DMS153 treated with DMSO at 0.1 percent for 48 hours (cell line): ENCODE measurements around the gene TRMT5.

Source experiments
- DNase-seq: peaks from one replicate; lab custom pipeline; 2025; ENCODE audit not compliant: unreplicated experiment; lab: John Stamatoyannopoulos, UW

Gene TRMT5

GRCh38 chr14:60965402-60965801 lies 15.5 kb downstream of the TRMT5 start:
- DNase-seq: no peak

DNA sequence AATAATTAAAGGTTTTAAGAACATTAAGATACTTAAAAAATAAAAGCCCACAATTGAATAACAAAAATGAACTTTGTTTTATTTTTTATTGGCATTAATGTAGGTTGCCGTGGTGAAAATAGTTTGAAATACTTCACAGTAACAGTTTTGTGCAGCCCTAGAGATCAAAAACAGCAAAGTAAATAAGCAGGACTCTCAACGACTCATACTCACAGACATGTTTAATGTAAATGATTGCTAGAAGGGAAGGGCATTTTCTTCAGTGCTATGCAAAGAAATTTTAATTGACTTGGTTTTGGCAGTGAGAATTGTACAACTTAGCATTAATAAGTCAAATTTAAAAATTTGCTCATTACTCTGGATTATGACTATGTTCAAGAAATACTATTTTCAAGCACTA lies 16.0 kb downstream of the TRMT5 start:
- no peak for DNase-seq

GRCh38 chr14:60963761-60964160 lies 17.1 kb downstream of the TRMT5 start:
- no peak for DNase-seq

DNA sequence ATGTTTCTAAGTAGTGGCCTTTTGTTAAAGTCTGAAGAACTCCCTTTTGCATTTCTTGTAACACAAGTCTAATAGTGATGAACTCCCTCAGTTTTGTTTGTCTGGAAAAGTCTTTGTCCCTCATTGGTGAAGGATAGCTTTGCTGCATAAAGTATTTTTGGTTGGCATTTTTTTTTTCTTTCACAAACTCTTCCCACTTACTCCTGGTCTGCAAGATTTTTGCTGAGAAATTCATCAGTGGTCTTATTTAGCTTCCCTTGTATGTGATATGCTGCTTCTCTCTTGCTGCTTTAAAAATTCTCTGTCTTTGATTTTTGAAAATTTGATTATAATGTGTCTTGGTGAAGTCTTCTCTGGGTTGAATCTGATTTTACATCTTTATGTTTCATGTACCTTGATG lies 22.7 kb downstream of the TRMT5 start:
- DNase-seq: no peak

DNA sequence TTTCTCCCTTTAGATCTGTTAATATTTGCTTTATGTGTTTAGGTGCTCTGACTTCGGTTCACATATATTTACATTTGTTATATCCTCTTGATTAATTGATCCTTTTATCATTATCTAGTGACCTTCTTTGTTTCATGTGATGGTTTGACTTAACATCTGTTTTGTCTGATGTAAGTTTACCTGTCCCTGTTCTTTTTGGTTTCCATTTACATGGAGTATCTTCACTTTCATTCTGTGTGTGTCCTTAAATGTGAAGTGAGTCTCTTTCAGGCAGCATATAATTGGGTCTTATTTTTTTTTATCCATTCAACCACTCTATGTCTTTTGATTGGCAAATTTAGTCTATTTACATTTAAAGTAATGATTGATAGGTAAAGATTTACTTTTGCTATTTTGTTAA lies 24.2 kb downstream of the TRMT5 start:
- no peak for DNase-seq

DNA sequence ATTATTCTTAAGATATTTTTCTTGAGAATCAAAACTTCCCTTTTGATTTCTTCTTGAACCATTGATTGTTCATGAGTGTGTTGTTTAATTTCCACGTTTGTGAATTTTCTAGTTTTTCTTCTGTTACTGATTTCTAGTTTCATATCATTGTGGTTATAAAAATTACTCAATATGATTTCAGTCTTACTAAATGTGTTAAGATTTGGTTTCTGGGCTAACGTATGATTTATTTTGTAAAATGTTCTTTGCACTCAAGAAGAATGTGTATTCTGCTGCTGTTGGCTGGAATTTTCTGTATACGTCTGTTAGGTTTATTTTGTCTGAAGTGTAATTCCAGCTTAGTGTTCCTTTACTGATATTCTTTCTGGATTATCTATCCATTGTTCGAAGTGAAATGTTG lies 24.7 kb downstream of the TRMT5 start:
- DNase-seq: no peak

DNA sequence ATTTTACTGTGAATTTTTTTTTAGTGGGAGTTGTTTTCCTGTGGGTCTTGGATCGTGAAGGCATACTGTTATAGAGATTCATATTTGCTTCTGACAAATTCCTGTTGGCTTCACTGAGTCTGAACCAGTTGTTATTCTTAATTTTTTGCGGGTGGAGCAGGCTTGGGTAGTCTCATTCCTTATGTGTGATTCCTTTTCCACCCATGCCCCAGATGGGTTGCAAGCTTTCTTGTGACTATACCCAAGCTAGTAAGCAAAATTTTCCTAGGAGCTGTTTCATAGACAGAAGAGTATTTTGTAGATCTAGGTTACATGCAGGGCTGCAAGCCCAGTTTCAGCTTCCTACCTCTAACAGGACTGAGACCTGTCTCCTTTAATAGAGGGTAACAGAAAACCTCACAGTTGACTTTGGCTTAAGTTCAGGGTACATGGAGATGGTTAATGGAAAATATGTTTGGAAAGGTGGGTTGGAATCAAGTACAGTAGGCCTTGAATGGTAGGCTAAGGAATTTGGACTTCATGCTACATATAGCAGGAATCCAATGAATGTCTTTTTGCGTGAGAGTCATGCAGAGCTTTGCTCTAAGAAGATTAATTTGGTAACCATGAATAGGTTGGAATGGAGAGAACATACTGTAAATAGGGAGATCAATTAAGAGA lies 29.0 kb downstream of the TRMT5 start:
- no peak for DNase-seq

DNA sequence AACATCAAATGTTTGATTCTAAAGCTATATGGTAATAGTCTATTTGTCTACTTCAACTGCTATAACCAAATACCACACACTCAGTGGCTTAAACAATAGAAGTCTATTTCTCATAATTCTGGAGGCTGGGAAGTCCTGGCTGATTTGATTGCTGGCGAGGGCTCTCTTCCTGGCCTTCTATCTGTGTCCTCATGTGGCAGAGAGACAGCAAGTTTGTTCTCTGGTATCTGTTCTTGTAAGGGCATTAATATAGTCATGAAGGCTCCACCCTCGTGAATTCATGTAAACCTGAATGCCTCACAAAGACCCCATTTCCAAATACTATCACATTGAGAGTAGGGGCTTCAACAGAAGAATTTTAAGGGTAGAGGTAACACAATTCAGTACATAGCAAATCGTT lies 34.1 kb downstream of the TRMT5 start:
- DNase-seq: no peak

- no peak for DNase-seq
Measured at GRCh38 chr14:60945984-60946383, 34.9 kb downstream of the TRMT5 start.

GRCh38 chr14:60944204-60944603 lies 36.7 kb downstream of the TRMT5 start:
- DNase-seq: no peak

DNA sequence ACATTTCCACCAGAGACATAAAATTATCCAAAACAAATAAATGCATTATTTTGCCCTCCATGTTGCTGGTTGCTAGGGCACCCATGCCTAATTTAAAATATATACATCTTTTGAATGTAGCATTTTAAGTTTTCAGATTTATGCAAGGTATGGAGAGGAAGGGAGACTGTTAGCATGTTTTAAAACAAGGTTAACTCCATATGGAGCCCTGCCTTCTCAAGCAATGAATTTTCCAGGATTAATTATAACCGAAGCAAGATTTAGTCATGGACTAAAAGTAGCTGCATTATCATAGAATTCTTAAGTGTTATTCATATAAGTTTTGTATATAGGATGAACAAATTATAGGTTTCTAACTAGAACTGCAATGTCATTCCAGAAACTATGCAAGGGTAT lies 37.2 kb downstream of the TRMT5 start:
- no peak for DNase-seq

DNA sequence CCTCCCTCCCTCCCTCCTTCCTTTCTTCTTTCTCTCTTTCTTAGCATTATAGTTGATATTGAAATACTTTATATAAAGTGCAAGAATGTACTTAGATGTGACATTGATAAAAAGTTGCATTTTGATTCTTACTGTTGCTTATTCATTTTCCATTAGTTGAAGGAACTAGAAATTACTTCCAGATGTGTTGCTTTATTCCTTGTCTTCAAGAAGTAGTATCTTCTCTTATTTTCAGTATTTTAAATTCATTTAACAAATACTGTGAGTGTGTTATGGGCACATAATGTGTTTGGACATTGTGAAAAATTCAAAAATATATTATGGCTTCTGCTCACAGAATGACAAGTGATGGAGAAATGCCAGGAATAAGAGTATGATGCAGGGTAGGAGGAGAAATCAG lies 45.6 kb downstream of the TRMT5 start:
- no peak for DNase-seq

- DNase-seq: no peak
Measured at GRCh38 chr14:60933920-60934655, 46.8 kb downstream of the TRMT5 start.

GRCh38 chr14:60931218-60931617 lies 49.7 kb downstream of the TRMT5 start:
- DNase-seq: no peak

DNA sequence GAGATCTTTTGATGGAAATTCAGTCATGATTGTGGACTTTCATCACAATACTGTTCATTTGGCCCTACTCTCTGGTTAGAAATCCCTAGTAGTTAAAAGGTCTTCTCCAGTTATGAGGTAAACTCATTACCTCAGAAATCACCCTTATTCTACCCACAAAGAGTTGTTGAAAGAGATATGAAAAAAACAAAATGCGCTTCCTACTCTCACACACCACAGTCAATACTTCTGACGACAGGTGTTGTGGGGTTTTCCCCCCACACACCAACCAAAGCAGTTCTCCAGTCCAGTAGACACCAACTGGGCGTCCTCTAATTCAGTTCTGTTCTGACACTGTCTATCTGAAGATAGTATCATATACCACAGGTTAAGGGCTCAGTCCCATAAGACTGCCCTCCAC lies 54.9 kb downstream of the TRMT5 start:
- no peak for DNase-seq

- no peak for DNase-seq
Measured at GRCh38 chr14:60925286-60925685, 55.6 kb downstream of the TRMT5 start.

DNA sequence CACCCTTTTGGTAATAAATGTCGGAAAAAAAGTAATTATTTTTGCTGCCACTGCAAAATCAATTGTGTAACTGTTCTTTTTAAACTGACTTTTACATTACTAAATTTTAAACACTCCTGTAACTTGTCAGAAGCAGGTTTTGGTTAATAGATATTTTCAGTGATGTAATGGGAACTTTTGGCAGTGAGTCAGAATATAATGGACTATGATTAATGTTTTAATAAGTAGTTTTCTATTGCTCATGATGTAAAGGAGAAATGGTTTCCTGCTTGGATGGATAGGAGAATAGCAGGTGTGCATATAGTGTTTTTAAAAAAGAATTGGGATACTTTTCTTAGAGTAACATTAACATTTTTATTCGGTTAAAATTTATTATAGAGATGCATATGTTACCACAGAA lies 58.8 kb downstream of the TRMT5 start:
- no peak for DNase-seq
